HuH-7 (cell line): ENCODE results near the gene MIDN.

Experiments
- DNase-seq: peaks from one replicate; pipeline ENCODE4 v3.0.0; 2011; ENCODE audit warnings: low spot score

MIDN gene

GRCh38 chr19:1220976-1221903, 27.1 kb upstream of the MIDN start:
- DNase-seq: no peak

GRCh38 chr19:1221904-1222255, 26.5 kb upstream of the MIDN start:
- DNase-seq: no peak

GRCh38 chr19:1222394-1222793, 26.0 kb upstream of the MIDN start:
- DNase-seq: no peak

GRCh38 chr19:1223018-1223855, 25.1 kb upstream of the MIDN start:
- DNase-seq: no peak

- no peak for DNase-seq
These were observed 24.1 kb upstream of the MIDN start for GRCh38 chr19:1224047-1224825.

GRCh38 chr19:1224847-1225246, 23.5 kb upstream of the MIDN start:
- DNase-seq: no peak

GRCh38 chr19:1225440-1226226, 22.8 kb upstream of the MIDN start:
- no peak for DNase-seq

- no peak for DNase-seq
These were observed 22.2 kb upstream of the MIDN start for GRCh38 chr19:1226227-1226518.

- no peak for DNase-seq
These were observed 21.7 kb upstream of the MIDN start for GRCh38 chr19:1226522-1227303.

GRCh38 chr19:1227304-1228054, 20.9 kb upstream of the MIDN start:
- no peak for DNase-seq

GRCh38 chr19:1228161-1228957, 20.0 kb upstream of the MIDN start:
- no peak for DNase-seq

- no peak for DNase-seq
These were observed 19.1 kb upstream of the MIDN start for GRCh38 chr19:1229056-1229923.

GRCh38 chr19:1229924-1230782, 18.2 kb upstream of the MIDN start:
- DNase-seq: no peak

GRCh38 chr19:1230783-1231489, 17.4 kb upstream of the MIDN start:
- DNase-seq: no peak

GRCh38 chr19:1231729-1232637, 16.4 kb upstream of the MIDN start:
- no peak for DNase-seq

GRCh38 chr19:1232652-1233072, 15.7 kb upstream of the MIDN start:
- no peak for DNase-seq
